ENCODE measurements around the gene STK17B. TPM values are rescaled to one million over a fixed set of nuclear protein-coding genes. Genes with fewer than 3 reads are reported as not detected.

Gene STK17B
- total RNA-seq, 4 donors from 2014 or later: 3.6 to 21.1 (median 11.9) TPM

GRCh38 chr2:196174404-196174803, 3.0 kb upstream of the STK17B start:
- ATAC-seq: no peak
- TF ChIP-seq POLR2A (IDR thresholded peaks at IDR 0.05): no peak
- TF ChIP-seq EP300 (IDR thresholded peaks at IDR 0.05): no peak
- no peak for TF ChIP-seq POLR2AphosphoS5 (IDR thresholded peaks at IDR 0.05)
- TF ChIP-seq CTCF (IDR thresholded peaks at IDR 0.05): no peak
- no peak overlapping the region for H3K27ac ChIP-seq

GRCh38 chr2:196173505-196173904, 2.1 kb upstream of the STK17B start:
- Histone ChIP-seq H3K4me3 (no peak overlapping the region), H3K27ac (no peak overlapping the region), H3K4me1 (peaks cover 0 to 18% (median 4%) of the 10 kb centered on the region in 3 donors), H3K9me3 (no peaks in the 10 kb centered on the region), H3K27me3 (no peaks in the 10 kb centered on the region), H3K36me3 (no peaks in the 10 kb centered on the region)
- ATAC-seq: no peak
- no peak for TF ChIP-seq POLR2AphosphoS5 (IDR thresholded peaks at IDR 0.05)
- TF ChIP-seq CTCF (IDR thresholded peaks at IDR 0.05): no peak
- no peak for TF ChIP-seq POLR2A (IDR thresholded peaks at IDR 0.05)
- no peak for TF ChIP-seq EP300 (IDR thresholded peaks at IDR 0.05)
- WGBS, 2 donors (ENCODE audit: low coverage in 1 of 2): 80 to 92% methylated on average over 1 to 5 of the region's 5 CpGs

More at GRCh38 chr2:196174404-196174803, 3.0 kb upstream of the STK17B start:
- Histone ChIP-seq H3K9me3 (no peaks in the 10 kb centered on the region), H3K36me3 (no peaks in the 10 kb centered on the region), H3K27me3 (no peaks in the 10 kb centered on the region), H3K4me1 (peaks cover 0 to 18% (median 4%) of the 10 kb centered on the region in 3 donors), H3K4me3 (no peak overlapping the region)
- WGBS, 2 donors (ENCODE audit: low coverage in 1 of 2): no CpG with 5 or more reads among the region's 3 CpGs

- ATAC-seq: no peak
- Histone ChIP-seq H3K36me3 (no peaks in the 10 kb centered on the region), H3K27me3 (no peaks in the 10 kb centered on the region), H3K4me3 (no peak overlapping the region), H3K27ac (peak overlapping the region in 1 of 4 donors; percentile 76), H3K4me1 (peaks cover 0 to 18% (median 4%) of the 10 kb centered on the region in 3 donors), H3K9me3 (no peaks in the 10 kb centered on the region)
- TF ChIP-seq POLR2AphosphoS5 (IDR thresholded peaks at IDR 0.05) (no peak), EP300 (IDR thresholded peaks at IDR 0.05) (no peak), CTCF (IDR thresholded peaks at IDR 0.05) (no peak), POLR2A (IDR thresholded peaks at IDR 0.05) (no peak)
- WGBS, 2 donors (ENCODE audit: low coverage in 1 of 2): 75 to 100% methylated on average over 1 of the region's 1 CpG
These were observed 1.6 kb upstream of the STK17B start for GRCh38 chr2:196172951-196173350.

- Histone ChIP-seq H3K27ac (peak overlapping the region in 3 of 4 donors; percentile 76 to 87 (median 82)), H3K27me3 (no peaks in the 10 kb centered on the region), H3K4me1 (peaks cover 0 to 18% (median 4%) of the 10 kb centered on the region in 3 donors), H3K9me3 (no peaks in the 10 kb centered on the region), H3K36me3 (no peaks in the 10 kb centered on the region), H3K4me3 (peak overlapping the region; percentile 45 to 69)
- TF ChIP-seq POLR2A (IDR thresholded peaks at IDR 0.05): no peak
- no peak for TF ChIP-seq POLR2AphosphoS5 (IDR thresholded peaks at IDR 0.05)
- no peak for TF ChIP-seq CTCF (IDR thresholded peaks at IDR 0.05)
- no peak for TF ChIP-seq EP300 (IDR thresholded peaks at IDR 0.05)
- no peak for ATAC-seq
- 0 to 3% methylated on average over 8 to 9 of the region's 11 CpGs for WGBS, 2 donors (ENCODE audit: low coverage in 1 of 2)
These were observed 568 bp upstream of the STK17B start for GRCh38 chr2:196171946-196172345.

GRCh38 chr2:196170606-196171247, 651 bp downstream of the STK17B start:
- WGBS, 2 donors (ENCODE audit: low coverage in 1 of 2): 0% methylated on average over 1 to 6 of the region's 54 CpGs
- H3K27ac ChIP-seq: peak overlapping the region; percentile 0 to 87 (median 79)
- ATAC-seq: peak; percentile 32
- H3K36me3 ChIP-seq: no peaks in the 10 kb centered on the region
- H3K4me1 ChIP-seq: peaks cover 0 to 18% (median 4%) of the 10 kb centered on the region in 3 donors
- H3K27me3 ChIP-seq: no peaks in the 10 kb centered on the region
- TF ChIP-seq POLR2A (IDR thresholded peaks at IDR 0.05) (no peak), POLR2AphosphoS5 (IDR thresholded peaks at IDR 0.05) (peak; percentile 4)
- H3K9me3 ChIP-seq: no peaks in the 10 kb centered on the region
- peak overlapping the region; percentile 45 to 69 for H3K4me3 ChIP-seq

Measured in gastroesophageal sphincter (tissue), 4 donors.